Karpas-422 (cell line): ENCODE measurements around the gene SORCS2. TPM values are rescaled to one million over a fixed set of nuclear protein-coding genes. Genes with fewer than 3 reads are reported as not detected.

ENCODE experiments used
- DNase-seq: peaks from one replicate; pipeline ENCODE4 v3.0.0-alpha.2; 2015
- H2AFZ ChIP-seq: fragments of 200-600 bp; sonication (generic); 2 replicates; pipeline ENCODE4 v1.6.1; 2014; ENCODE audit warnings: antibody characterized with exemption, low read length, mixed read lengths
- H3K27ac ChIP-seq: fragments of 200-600 bp; sonication (generic); 2 replicates; pipeline ENCODE4 v1.5.1; 2014; ENCODE audit warnings: mild to moderate bottlenecking, low read length, moderate library complexity
- H3K27me3 ChIP-seq: fragments of 200-600 bp; sonication (generic); 2 replicates; pipeline ENCODE4 v1.6.1; 2014; ENCODE audit warnings: low read length, mixed read lengths
- H3K36me3 ChIP-seq: fragments of 200-600 bp; sonication (generic); 2 replicates; pipeline ENCODE4 v1.6.1; 2014; ENCODE audit warnings: low read length, mixed read lengths; ENCODE audit not compliant: insufficient read depth
- H3K4me1 ChIP-seq: fragments of 200-600 bp; sonication (generic); 2 replicates; pipeline ENCODE4 v1.6.1; 2014; ENCODE audit warnings: mild to moderate bottlenecking, low read length, mixed read lengths
- H3K4me2 ChIP-seq: fragments of 200-600 bp; sonication (generic); 2 replicates; pipeline ENCODE4 v1.6.1; 2014; ENCODE audit warnings: low read length, low read depth, mild to moderate bottlenecking; ENCODE audit not compliant: poor library complexity, severe bottlenecking
- H3K4me3 ChIP-seq: fragments of 200-600 bp; sonication (generic); 2 replicates; pipeline ENCODE4 v1.5.1; 2014; ENCODE audit warnings: mild to moderate bottlenecking, antibody characterized with exemption, low read length, mixed read lengths
- H3K79me2 ChIP-seq: fragments of 200-600 bp; sonication (generic); 2 replicates; pipeline ENCODE4 v1.6.1; 2014; ENCODE audit warnings: mild to moderate bottlenecking, low read length, mixed read lengths
- H3K9ac ChIP-seq: fragments of 200-600 bp; sonication (generic); 2 replicates; pipeline ENCODE4 v1.6.0; 2014; ENCODE audit warnings: low read length
- H3K9me2 ChIP-seq: fragments of 200-600 bp; sonication (generic), shearing (Covaris generic); replicated peaks from 2 replicates; pipeline ENCODE4 v1.6.0; 2014; ENCODE audit warnings: mild to moderate bottlenecking, low read length, moderate library complexity; ENCODE audit not compliant: insufficient read depth
- H3K9me3 ChIP-seq: fragments of 300-700, 200-600 bp; sonication (generic); 2 replicates; pipeline ENCODE4 v1.6.1; 2014; ENCODE audit warnings: low read length, mixed read lengths
- H4K20me1 ChIP-seq: fragments of 200-600 bp; sonication (generic); 2 replicates; pipeline ENCODE4 v1.6.1; 2014; ENCODE audit warnings: mild to moderate bottlenecking, antibody characterized with exemption, low read length, low read depth; ENCODE audit not compliant: insufficient read depth
- total RNA-seq: library from RNA; depleted of rRNA; stranded (reverse); fragments of >200 nt; shearing (Covaris generic); gene quantifications from 2 replicates; pipeline ENCODE4 v1.2.3, GENCODE V29; 2014; ENCODE audit warnings: low replicate concordance

SORCS2 gene
- total RNA-seq, 1 experiment from 2014 or later = not detected

DNA sequence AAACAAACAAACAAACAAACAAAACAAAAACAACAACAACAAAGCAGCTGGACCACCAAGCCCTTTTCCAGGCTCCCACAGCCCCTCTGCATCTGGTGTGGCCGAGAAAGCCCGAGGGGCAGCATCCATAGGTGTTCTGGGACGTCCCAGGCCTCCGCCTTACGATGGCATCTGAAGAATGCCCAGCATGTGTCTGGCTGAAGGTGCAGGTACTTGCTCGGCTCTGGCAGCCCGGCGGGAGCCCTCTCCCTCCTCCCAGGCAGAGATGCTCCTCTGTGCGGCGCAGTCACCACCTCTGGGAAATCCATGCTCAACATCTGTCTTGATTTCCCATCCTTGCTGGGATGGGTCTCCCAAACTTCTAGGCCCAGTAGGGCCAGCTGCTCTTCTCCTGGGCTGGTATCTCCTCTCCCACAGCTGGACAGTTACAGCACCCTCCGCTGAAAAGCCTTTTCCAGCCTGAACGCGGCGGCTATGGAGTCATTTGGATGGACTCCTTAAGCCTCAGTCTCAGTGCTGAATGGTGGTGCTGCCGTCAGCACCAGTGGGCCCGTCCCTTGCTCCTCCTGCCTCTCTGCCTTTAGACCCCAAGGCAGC is 238.1 kb downstream of the SORCS2 start:
- no peak overlapping the region for H3K4me2 ChIP-seq
- H3K9ac ChIP-seq = no peak overlapping the region
- no peak for DNase-seq
- H3K4me3 ChIP-seq = no peak overlapping the region
- H2AFZ ChIP-seq = no peak overlapping the region
- H3K27ac ChIP-seq = no peak overlapping the region
- H3K9me3 ChIP-seq = no peaks in the 10 kb centered on the region
- H4K20me1 ChIP-seq = no peaks in the 10 kb centered on the region
- no peaks in the 10 kb centered on the region for H3K36me3 ChIP-seq
- H3K4me1 ChIP-seq = no peaks in the 10 kb centered on the region
- H3K27me3 ChIP-seq = no peaks in the 10 kb centered on the region
- H3K9me2 ChIP-seq = no peaks in the 10 kb centered on the region
- no peaks in the 10 kb centered on the region for H3K79me2 ChIP-seq

DNA sequence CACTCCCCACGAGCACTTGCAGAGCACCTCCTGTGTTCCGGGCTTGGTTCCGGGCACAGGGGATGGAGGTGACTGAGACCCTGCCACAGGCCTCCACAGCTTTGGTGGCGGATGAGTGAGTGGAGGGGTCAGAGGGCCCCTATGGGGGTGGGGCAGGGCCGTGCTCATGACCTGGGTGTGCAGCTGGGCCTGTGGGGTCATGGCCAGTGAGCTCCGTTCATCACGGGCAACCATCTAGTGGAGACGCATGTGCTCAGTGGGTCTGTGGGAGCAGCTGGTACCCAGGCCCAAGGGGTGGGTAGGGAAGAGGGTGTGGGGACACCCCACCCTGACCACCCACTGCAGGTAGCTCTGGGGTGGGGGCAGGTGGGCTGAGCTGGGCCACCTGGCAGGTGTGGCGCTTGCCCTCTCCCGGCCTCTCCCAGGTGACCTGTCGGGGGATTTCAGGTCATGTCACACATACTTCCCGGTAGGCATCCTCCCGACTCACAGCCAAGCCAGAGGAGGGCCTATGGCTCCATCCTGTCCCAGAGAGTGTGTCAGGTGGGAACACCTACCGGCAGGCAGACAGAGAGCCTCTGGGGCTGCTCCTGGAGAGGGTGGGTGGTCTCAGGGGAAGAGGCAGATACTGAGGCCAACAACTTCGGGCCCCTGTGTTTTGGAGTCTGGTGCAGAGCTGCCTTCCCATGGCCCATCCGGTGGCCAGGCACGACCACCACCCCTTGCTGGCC is 238.8 kb downstream of the SORCS2 start:
- Histone ChIP-seq H3K36me3 (no peaks in the 10 kb centered on the region), H3K4me2 (no peak overlapping the region), H3K4me3 (no peak overlapping the region), H3K79me2 (no peaks in the 10 kb centered on the region), H3K27me3 (no peaks in the 10 kb centered on the region), H4K20me1 (no peaks in the 10 kb centered on the region), H3K9me2 (no peaks in the 10 kb centered on the region), H3K9ac (no peak overlapping the region), H3K4me1 (no peaks in the 10 kb centered on the region), H2AFZ (no peak overlapping the region), H3K27ac (no peak overlapping the region), H3K9me3 (no peaks in the 10 kb centered on the region)
- no peak for DNase-seq

DNA sequence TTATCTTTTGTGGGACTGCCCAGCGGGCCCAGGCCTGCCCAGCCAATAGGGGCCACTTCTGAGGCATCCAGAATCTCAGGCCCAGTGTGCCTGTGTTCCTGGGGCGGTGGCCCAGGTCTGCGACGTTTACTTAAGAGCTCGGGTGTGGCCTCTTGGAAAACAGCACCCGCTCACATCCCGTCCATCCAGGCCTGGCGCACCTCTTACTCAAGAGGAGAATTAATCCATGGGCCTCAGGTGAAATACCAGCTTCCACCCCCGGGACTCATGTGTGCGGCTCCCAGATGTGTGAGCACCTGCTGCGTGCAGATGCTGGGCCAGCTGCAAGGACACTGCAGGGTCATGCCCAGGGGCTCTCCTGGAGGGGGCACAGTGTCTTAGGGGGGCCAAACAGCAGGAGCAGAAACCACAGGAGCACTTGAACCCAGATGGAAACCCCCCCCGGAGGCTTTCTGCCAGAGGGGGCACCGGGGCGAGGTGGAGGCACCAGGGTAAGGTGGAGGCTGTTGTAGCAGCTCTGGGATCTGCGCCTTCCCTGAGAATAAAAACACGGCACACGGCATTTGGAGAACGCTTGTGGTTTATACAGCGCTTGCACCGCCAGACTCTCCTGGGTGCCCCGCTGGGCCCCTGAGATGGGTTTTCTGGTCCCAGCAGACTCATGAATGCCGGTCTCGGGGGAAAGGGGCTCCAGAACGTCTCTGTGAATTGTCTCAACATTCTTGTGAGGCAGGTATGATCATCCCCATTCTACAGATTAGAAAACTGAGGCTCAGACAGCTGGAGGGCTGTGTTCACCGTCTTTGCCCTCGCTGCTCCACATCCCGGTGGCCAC is 239.6 kb downstream of the SORCS2 start:
- Histone ChIP-seq H3K9ac (no peak overlapping the region), H3K27me3 (no peaks in the 10 kb centered on the region), H2AFZ (no peak overlapping the region), H3K9me2 (no peaks in the 10 kb centered on the region), H3K4me1 (no peaks in the 10 kb centered on the region), H3K4me3 (no peak overlapping the region), H3K27ac (no peak overlapping the region), H3K36me3 (no peaks in the 10 kb centered on the region), H4K20me1 (no peaks in the 10 kb centered on the region), H3K4me2 (no peak overlapping the region), H3K9me3 (no peaks in the 10 kb centered on the region), H3K79me2 (no peaks in the 10 kb centered on the region)
- no peak for DNase-seq

DNA sequence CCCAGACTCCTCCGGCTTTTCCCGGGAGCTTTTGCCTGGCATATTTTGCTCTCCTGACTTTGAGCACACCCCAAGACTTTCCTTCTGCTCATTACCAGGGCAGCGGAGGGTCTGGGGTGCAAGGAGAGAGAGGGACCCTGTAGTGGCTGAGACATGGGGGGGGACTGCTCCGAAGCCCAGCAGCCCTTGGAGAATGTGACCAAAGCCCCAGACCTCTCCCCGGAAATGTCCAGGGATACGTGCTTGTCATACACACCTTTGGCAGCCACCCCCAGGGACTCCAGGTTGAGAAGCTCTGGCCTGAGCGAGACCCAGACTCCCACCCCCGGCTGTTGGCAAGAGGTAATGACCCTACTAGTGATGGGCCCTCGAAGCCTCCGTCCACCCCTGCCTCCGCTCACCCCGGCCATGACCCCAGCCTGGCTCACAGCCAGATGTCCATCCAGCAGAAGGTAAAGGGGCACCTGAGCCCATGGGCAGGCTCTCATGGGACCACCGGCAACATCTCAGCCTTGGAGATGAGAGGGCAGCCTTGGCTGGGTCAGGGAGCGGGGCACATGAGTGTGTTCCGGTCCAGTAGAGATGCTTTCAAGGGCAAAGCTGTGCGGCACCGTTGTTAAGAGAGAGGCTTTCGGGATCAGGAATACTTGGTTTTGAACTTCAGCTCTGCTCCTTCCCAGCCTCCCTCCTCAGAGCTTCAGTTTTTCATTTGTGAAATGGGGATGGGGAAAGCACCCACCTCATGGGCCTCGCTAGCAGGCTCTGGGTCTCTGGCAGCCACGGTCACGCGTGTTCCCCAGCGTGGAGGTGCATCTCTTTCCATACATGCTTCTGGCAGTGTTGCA is 240.4 kb downstream of the SORCS2 start:
- Histone ChIP-seq H3K9me2 (no peaks in the 10 kb centered on the region), H2AFZ (no peak overlapping the region), H3K36me3 (no peaks in the 10 kb centered on the region), H3K4me3 (no peak overlapping the region), H3K79me2 (no peaks in the 10 kb centered on the region), H3K9ac (no peak overlapping the region), H3K4me1 (no peaks in the 10 kb centered on the region), H3K9me3 (no peaks in the 10 kb centered on the region), H3K27me3 (no peaks in the 10 kb centered on the region), H3K27ac (no peak overlapping the region), H4K20me1 (no peaks in the 10 kb centered on the region), H3K4me2 (no peak overlapping the region)
- DNase-seq = no peak

DNA sequence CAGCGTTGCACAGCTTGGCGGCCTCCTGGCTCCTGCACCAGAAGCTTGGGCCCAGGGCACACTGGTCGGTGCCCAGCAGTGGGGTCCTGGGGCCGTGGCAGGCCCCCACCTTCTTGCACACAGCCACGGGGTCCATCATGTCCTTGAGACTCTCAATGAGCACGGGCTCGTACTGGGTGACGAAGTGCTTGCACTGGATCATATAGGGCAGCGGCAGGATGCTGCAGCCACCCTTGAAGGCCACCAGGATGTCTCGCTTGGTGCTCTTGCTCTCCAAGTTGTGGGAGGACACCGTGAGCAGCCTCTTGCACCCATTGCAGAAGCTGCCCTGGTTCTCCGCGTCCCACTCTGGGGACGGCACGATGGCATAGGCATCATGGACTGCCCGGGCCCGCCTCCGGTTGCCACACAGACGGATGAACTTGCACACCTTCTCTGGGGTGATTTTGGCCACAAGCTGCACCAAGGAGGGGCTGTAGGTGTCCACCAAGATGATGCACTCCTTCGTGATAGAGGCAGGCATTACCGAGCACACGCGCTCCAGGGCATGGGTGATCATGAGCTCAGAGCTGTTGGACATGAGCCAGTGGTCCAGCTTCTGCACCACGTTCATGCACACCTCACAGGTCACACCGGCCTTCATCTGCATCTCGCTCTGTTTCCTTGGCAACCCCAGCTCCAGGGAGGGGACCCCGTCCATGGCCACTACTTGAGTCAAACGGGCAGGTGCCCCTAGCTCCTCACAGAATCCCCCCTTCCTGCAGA is 241.2 kb downstream of the SORCS2 start:
- Histone ChIP-seq H3K9me2 (no peaks in the 10 kb centered on the region), H3K9me3 (no peaks in the 10 kb centered on the region), H3K79me2 (no peaks in the 10 kb centered on the region), H3K36me3 (no peaks in the 10 kb centered on the region), H3K27me3 (no peaks in the 10 kb centered on the region), H2AFZ (no peak overlapping the region), H3K4me1 (no peaks in the 10 kb centered on the region), H3K9ac (no peak overlapping the region), H3K4me2 (no peak overlapping the region), H3K27ac (no peak overlapping the region), H3K4me3 (no peak overlapping the region), H4K20me1 (no peaks in the 10 kb centered on the region)
- no peak for DNase-seq

DNA sequence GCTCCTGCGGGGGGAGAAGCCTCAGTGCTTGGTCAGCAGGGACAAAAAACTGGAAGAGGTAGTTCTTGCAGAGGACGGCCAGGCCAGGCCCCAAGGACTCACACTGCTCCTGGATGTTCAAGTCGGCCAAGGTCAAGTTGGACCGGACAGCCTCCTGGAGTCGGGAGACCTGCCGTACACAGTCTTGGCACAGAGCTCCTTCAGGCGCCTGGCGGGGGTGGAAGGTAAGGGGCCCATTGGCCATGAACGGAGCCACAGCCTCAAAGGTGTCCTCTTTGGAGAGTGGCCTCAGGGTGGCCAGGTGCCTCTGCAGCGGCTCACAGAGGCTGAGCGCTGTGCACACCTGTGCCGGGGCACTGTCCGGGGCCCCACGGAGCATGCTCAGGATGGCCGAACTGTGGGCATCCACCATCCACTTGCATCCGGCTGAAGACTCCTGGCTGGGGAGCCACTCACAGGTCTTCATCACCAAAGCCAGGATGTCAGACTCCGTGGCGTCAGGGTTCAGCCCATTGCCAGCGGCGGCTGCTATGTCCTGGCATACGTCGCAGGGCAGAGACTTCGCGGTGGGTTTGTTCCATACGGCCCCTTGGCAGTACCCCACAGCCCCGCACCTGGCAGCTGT is 241.9 kb downstream of the SORCS2 start:
- no peaks in the 10 kb centered on the region for H4K20me1 ChIP-seq
- no peak overlapping the region for H3K4me3 ChIP-seq
- no peak overlapping the region for H3K9ac ChIP-seq
- H3K27me3 ChIP-seq = no peaks in the 10 kb centered on the region
- no peaks in the 10 kb centered on the region for H3K9me2 ChIP-seq
- H3K4me2 ChIP-seq = no peak overlapping the region
- no peaks in the 10 kb centered on the region for H3K79me2 ChIP-seq
- no peak overlapping the region for H2AFZ ChIP-seq
- H3K27ac ChIP-seq = no peak overlapping the region
- no peaks in the 10 kb centered on the region for H3K36me3 ChIP-seq
- no peak for DNase-seq
- no peaks in the 10 kb centered on the region for H3K9me3 ChIP-seq
- no peaks in the 10 kb centered on the region for H3K4me1 ChIP-seq

DNA sequence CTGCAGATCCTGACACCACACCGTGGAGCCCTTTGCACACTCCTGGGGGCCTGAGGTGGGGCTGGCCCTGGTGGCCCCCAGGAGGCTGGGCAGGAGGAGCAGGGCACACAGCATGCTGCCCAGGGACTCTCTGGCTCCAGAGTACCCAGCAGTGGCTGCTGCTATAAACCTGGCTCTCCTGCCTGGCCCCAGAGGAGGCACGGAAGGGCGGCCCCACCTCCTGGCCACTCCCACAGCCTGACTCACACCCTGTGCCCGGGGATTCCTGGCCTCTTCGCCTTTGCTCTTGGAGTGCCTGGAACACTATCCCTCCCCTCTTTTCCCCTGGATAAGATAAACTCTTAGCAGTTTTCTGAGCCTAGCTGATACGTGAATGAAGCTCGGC is 242.4 kb downstream of the SORCS2 start, which contains the start of gene PSAPL1:
Gene PSAPL1 (minus strand): TSS at position 165 of the 385 bp plus-strand sequence. CDS start 51 bp downstream, at position 114.
- Histone ChIP-seq H4K20me1 (no peaks in the 10 kb centered on the region), H3K79me2 (no peaks in the 10 kb centered on the region), H3K27me3 (no peaks in the 10 kb centered on the region), H3K4me3 (no peak within 1 kb of the TSS), H3K27ac (no peak within 1 kb of the TSS), H3K36me3 (no peaks in the 10 kb centered on the region), H3K9me3 (no peaks in the 10 kb centered on the region), H3K9ac (no peak within 1 kb of the TSS), H3K4me2 (no peak within 1 kb of the TSS), H3K9me2 (no peaks in the 10 kb centered on the region), H2AFZ (no peak within 1 kb of the TSS), H3K4me1 (no peaks in the 10 kb centered on the region)
- no peak for DNase-seq
